Measurements from ENCODE around the gene MACROD1. TPM values are rescaled to one million over a fixed set of nuclear protein-coding genes. Genes with fewer than 3 reads are reported as not detected.
A peak's percentile ranks its signal among the peaks of the same experiment; 100 is the strongest.
"Not testable (repeated sequence)": the region's sequence is repeated elsewhere in the genome, so short reads cannot be mapped to it uniquely, and the experiment has no call there.

Gene MACROD1
- total and polyA plus RNA-seq, 2 experiments from 2014 or later: 21.2 to 403 TPM

GRCh38 chr11:63969461-63969860 is 196.5 kb downstream of the MACROD1 start:
- H4K20me1 ChIP-seq (ENCODE audit: insufficient read depth): no peaks in the 10 kb centered on the region
- H3K79me2 ChIP-seq (ENCODE audit: insufficient read depth): peaks cover under 1% of the 10 kb centered on the region; the same call in 1 of the 2 replicates
- no peaks in the 10 kb centered on the region for H3K9me3 ChIP-seq (ENCODE audit: low read depth)
- H3K27me3 ChIP-seq (replicated peaks; ENCODE audit: insufficient read depth): no peaks in the 10 kb centered on the region
- no peak overlapping the region for H2AFZ ChIP-seq
- no peaks in the 10 kb centered on the region for H3K9me2 ChIP-seq (ENCODE audit: insufficient read depth)
- no peak overlapping the region for H3K27ac ChIP-seq
- in situ Hi-C loops (cut with MboI): no loop called here
- no peaks in the 10 kb centered on the region for H3K4me1 ChIP-seq (ENCODE audit: insufficient read depth)
- H3F3A ChIP-seq (ENCODE audit: insufficient read depth): no peaks in the 10 kb centered on the region
- H3K36me3 ChIP-seq (ENCODE audit: low read depth): no peaks in the 10 kb centered on the region
- TF ChIP-seq EZH2phosphoT487 (IDR thresholded peaks at IDR 0.05; ENCODE audit: insufficient read depth, low read depth) (no peak), EZH2 (IDR thresholded peaks at IDR 0.05; ENCODE audit: insufficient read depth, poor library complexity, severe bottlenecking) (no peak)
- WGBS, 2 experiments (ENCODE audit: low coverage in 1 of 2, low lambda C conversion rate in 2 of 2, missing lambda C conversion rate in 2 of 2): 65 to 74% methylated on average over 2 of the region's 2 CpGs
- no peak overlapping the region for H3K4me3 ChIP-seq
- no peak for DNase-seq
- no peak overlapping the region for H3K4me2 ChIP-seq (ENCODE audit: unreplicated experiment)
- H3K9ac ChIP-seq: no peak overlapping the region

- Histone ChIP-seq H3K4me1 (ENCODE audit: insufficient read depth) (peaks cover 3% of the 10 kb centered on the region; the same call in 1 of the 2 replicates), H3K36me3 (ENCODE audit: low read depth) (no peaks in the 10 kb centered on the region), H2AFZ (no peak overlapping the region), H4K20me1 (ENCODE audit: insufficient read depth) (no peaks in the 10 kb centered on the region), H3K27ac (no peak overlapping the region), H3K9ac (no peak overlapping the region), H3K4me2 (ENCODE audit: unreplicated experiment) (no peak overlapping the region), H3K27me3 (replicated peaks; ENCODE audit: insufficient read depth) (no peaks in the 10 kb centered on the region), H3K79me2 (ENCODE audit: insufficient read depth) (no peaks in the 10 kb centered on the region), H3K9me3 (ENCODE audit: low read depth) (no peaks in the 10 kb centered on the region), H3F3A (ENCODE audit: insufficient read depth) (no peaks in the 10 kb centered on the region), H3K9me2 (ENCODE audit: insufficient read depth) (no peaks in the 10 kb centered on the region), H3K4me3 (no peak overlapping the region)
- DNase-seq: no peak
- no peak for TF ChIP-seq EZH2phosphoT487 (IDR thresholded peaks at IDR 0.05; ENCODE audit: insufficient read depth, low read depth)
- in situ Hi-C loops (cut with MboI): no loop called here
- WGBS, 2 experiments (ENCODE audit: low coverage in 1 of 2, low lambda C conversion rate in 2 of 2, missing lambda C conversion rate in 2 of 2): 89 to 100% methylated on average over 1 of the region's 1 CpG
Measured at GRCh38 chr11:63966444-63966843, 199.5 kb downstream of the MACROD1 start.

- in situ Hi-C loops (cut with MboI); H3K27ac ChIP-seq; H3K9me2 ChIP-seq (ENCODE audit: insufficient read depth): not testable (repeated sequence)
Measured at GRCh38 chr11:63963895-63964294, 202.0 kb downstream of the MACROD1 start.

GRCh38 chr11:63961608-63962412 is 204.1 kb downstream of the MACROD1 start:
- Histone ChIP-seq H3K4me1 (ENCODE audit: insufficient read depth) (peaks cover 3% of the 10 kb centered on the region; the same call in 1 of the 2 replicates), H2AFZ (no peak overlapping the region), H3K79me2 (ENCODE audit: insufficient read depth) (no peaks in the 10 kb centered on the region), H3K9me3 (ENCODE audit: low read depth) (no peaks in the 10 kb centered on the region), H3F3A (ENCODE audit: insufficient read depth) (no peaks in the 10 kb centered on the region), H3K9ac (0 out of 2 replicates have a peak overlapping the region, but pooled peaks have one; percentile 13), H3K27ac (no peak overlapping the region), H3K27me3 (replicated peaks; ENCODE audit: insufficient read depth) (no peaks in the 10 kb centered on the region), H3K36me3 (ENCODE audit: low read depth) (no peaks in the 10 kb centered on the region), H3K4me3 (no peak overlapping the region), H3K9me2 (ENCODE audit: insufficient read depth) (no peaks in the 10 kb centered on the region), H4K20me1 (ENCODE audit: insufficient read depth) (no peaks in the 10 kb centered on the region), H3K4me2 (ENCODE audit: unreplicated experiment) (no peak overlapping the region)
- in situ Hi-C loops (cut with MboI): no loop called here
- DNase-seq: peak; percentile 70
- 11 to 15% methylated on average over 12 to 17 of the region's 19 CpGs for WGBS, 2 experiments (ENCODE audit: low coverage in 1 of 2, low lambda C conversion rate in 2 of 2, missing lambda C conversion rate in 2 of 2)
- TF ChIP-seq EZH2phosphoT487 (IDR thresholded peaks at IDR 0.05; ENCODE audit: insufficient read depth, low read depth) (no peak), EZH2 (IDR thresholded peaks at IDR 0.05; ENCODE audit: insufficient read depth, poor library complexity, severe bottlenecking) (no peak)

More at GRCh38 chr11:63963895-63964294, 202.0 kb downstream of the MACROD1 start:
- H3K4me1 ChIP-seq (ENCODE audit: insufficient read depth); H3K79me2 ChIP-seq (ENCODE audit: insufficient read depth); H3K36me3 ChIP-seq (ENCODE audit: low read depth); DNase-seq; H3K9me3 ChIP-seq (ENCODE audit: low read depth); H2AFZ ChIP-seq; H3K27me3 ChIP-seq (replicated peaks; ENCODE audit: insufficient read depth); H3K9ac ChIP-seq; H3K4me2 ChIP-seq (ENCODE audit: unreplicated experiment); H3K4me3 ChIP-seq; H4K20me1 ChIP-seq (ENCODE audit: insufficient read depth); H3F3A ChIP-seq (ENCODE audit: insufficient read depth): not testable (repeated sequence)
- 83 to 89% methylated on average over 4 of the region's 4 CpGs for WGBS, 2 experiments (ENCODE audit: low coverage in 1 of 2, low lambda C conversion rate in 2 of 2, missing lambda C conversion rate in 2 of 2)

All from GM23248 (cell line).